GM18951 (cell line): Measurements from ENCODE around the gene SBF2.

Source experiments
- POLR2A ChIP-seq: IDR thresholded peaks from 4 replicates; pipeline ENCODE4 v1.6.1; 2011; ENCODE audit warnings: mild to moderate bottlenecking; ENCODE audit not compliant: insufficient read length, insufficient read depth; ENCODE audit errors: extremely low read depth
- in situ Hi-C: fragments of 300-500 bp; cut with MboI; formaldehyde crosslinking; loops from one replicate; pipeline ENCODE4 v1.12.0; 2022; ENCODE audit warnings: low sequenced_read_pairs, mixed read lengths, inconsistent platforms; ENCODE audit not compliant: unreplicated experiment

The SBF2 gene

DNA sequence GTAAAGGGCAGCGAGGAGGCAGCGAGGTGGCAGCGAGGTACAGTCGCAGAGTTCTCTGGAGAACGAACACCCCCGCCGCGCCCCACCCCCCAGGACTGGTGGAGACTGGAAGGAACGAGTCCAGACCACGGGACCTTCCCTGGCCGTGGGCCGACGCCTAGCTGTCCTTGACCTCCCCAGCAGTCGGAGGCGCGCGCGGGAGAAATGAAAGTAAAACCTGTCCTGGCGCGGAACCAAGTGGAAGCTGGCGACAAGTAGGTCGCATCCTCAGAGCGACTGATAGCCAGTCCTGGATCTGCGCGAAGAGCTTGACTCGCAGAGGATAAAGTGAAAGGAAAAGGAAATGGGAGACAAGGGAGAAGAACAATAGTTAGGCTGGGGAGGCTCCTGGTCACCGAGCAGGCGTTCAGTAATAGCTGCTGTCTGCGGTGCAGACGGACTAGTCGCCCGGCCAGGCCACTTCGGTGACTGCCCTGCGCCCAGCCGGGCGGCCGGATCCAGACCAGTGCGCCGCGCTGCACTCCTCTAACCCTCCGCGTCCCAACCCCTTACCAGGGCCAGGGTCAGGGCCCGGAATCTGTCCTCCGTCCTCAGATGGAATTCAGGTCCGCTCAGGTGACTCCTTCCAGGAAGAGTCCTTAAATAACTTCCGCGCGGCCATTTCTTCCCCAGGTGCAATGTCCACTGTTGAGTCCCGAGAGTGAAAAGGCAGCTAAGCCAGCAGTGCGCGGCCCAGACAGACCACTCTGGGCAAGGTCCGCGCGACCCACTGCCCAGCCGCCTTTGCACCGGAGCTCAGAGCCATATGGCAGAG, 8.9 kb upstream of the SBF2 start:
- in situ Hi-C loops = loop anchor here (25.0 kb wide), 1 partner anchor 541 kb away; no protein-coding TSS in a partner anchor
- TF ChIP-seq POLR2A = peak; percentile 20

DNA sequence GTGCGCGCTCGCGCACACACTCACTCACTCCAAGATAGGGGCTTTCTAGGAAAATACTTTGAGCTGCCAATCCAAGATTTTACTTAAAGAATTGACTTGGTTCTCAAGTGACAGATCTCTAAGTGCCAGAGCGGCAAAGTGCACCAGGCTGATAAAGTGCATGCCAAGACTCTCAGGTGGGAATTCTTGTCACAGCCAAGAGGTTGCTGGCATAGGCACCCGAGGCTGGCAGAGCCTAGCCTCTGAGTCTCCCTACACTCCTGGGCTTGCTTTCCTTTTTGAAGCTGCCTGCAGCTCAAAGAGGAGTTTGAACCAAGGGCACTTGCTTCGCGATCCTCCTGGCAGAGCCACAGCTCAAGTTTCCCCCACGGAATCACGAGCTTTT, 8.3 kb upstream of the SBF2 start:
- in situ Hi-C loops = loop anchor here (25.0 kb wide), 1 partner anchor 540 kb away; no protein-coding TSS in a partner anchor
- TF ChIP-seq POLR2A = no peak

DNA sequence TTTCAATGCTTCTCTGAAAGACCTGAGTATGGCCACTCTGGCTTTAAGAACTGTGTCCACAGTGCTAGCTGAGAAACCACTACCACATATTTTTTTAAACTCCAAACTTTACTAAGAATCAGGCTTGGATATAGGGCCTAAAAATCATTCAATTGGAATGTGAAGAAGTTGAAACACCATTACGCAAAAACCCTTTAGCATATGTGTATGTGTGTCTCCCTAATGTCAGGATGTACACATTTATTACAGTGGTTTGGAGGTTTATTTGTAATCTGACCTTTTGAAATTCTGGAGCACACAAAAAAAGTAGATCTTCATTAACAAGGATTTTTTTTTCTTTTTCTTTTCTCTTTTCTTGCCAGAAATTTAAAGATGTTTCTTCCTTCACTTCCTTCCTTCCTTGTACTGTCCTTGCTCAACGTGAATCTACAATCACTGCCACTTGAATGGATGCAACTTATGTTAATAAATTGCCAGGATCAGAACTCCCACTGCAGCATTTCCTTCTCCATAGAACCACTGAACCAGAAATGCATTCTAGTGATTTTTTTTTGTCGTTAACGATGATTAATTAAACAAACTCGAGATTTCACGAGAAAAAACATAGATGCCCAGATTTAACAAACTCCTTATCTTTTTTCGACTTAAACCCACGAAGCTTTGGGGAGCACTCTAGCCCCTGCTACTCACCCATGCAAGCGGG, 7.8 kb upstream of the SBF2 start:
- in situ Hi-C loops = loop anchor here (25.0 kb wide), 1 partner anchor 540 kb away; no protein-coding TSS in a partner anchor
- TF ChIP-seq POLR2A = no peak

DNA sequence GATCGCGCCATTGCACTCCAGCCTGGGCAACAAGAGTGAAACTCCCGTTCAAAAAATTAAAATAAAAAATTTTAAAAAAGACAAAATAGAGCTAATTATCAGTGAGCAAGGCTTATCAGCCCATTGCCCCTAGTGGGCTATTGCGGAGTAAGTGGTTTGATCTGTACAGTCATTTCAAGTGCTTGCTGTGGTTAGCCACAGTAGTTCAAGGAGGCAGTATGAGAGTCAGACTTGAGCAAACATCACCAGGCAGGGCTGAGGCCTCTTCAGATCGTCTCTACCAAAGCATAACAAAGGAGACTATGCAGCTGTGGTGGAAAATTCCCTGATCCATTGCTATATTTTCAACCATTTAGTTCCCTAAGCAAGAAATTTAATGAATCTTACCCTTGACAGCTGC, 4.3 kb upstream of the SBF2 start:
- in situ Hi-C loops = no loop called here
- TF ChIP-seq POLR2A = no peak

DNA sequence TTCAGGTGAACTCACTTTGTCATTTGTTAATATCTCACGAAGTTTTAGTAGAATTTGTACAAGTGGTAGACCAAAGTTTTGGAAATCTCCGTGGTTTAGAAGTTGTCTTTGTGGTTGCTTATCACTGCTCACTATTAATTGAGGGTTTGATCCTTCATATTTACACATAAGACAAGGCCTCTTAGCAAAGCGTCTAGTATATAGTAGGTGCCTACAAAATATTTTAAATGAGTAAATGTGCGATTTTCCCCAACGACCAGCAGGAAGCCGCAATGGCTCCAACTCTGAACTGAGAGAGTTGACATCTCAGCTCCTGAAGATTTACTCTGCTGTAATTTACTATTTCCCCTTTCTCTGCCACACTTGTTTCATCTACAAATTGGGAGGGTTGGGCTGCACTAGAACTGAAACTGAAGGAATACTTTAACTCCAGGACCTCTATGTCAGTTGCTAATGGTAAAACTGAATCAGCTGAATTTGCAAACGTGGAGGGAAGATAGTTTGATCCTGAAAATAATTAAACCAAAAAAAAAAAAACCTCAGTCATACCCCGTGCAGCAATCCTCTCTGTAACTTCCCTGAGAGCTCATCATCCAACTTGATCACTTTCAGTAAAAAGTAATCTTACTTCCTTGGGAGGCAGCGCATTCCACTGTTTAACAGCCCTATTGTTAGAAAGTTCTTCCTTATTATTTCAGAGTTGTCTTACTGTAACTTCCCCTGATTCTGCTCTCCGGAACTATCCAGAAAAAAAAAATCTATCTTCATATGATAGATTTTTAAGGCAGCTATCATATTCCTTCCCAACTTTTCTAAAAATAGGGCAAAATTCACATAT, 1.3 kb upstream of the SBF2 start:
- no peak for TF ChIP-seq POLR2A
- in situ Hi-C loops = no loop called here

DNA sequence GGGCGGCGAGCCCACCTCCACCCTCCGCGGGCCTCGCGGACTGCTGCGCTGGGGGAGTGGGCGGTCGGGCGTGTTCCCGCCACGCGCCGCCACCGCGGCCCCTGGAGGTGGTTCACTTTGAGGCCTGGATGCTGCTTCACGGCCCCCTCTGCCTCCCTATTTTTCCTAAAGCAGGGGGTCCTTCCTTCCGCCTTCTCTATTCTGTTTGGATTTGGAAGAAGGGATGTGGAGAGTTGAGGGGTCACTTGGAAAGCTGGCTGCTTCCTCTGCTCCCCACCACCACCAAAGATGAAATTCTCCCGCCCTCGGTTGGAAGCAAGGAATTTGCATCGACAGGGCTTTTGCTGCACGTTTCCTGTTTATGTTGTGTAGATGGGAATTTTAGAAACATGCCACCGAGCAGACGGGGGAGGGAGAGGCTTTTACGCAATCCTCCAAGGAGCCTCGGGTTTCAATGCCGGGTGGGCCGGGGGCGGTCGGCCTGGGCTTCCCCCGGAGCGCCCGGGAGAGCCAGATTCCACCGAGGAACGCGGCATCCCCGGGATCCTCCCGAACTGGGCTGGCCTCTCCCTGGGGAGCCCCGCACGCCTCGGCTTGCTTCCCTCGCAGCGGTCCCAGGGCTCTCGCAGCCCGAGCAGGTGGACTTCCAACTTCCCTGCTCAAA, 403 bp upstream of the SBF2 start:
- no peak for TF ChIP-seq POLR2A
- in situ Hi-C loops = no loop called here

DNA sequence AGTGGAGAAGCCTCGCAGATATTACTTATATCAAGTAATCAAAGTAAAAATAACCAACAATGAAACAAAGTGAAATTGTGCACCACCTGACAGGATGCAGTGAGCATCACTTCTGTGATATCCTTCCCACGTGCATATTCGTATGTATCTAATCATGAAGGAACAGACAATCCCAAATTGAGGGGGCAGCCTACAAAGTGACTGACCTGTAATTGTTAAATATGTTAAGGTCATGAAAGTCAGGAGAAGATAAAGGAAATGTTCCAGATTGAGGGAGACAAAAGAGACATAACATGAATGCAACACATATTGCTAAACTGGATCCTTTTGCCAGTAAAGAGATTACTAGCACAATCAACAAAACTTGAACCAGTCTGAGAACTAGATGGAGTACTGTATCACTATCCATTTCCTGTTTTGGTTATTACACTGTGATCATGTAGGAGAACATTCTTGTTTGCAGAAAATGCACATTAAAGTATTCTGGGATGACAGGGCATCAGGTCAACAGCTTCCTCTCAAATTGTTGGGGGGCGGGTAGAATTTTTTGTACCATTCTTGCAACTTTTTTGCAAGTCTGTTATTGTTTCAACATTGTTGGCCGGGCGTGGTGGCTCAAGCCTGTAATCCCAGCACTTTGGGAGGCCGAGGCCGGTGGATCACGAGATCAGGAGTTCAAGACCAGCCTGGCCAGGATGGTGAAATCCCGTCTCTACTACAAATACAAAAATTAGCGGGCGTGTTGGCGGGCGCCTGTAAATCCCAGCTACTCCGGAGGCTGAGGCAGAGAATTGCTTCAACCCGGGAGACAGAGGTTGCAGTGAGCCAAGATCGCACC, 2.0 kb downstream of the SBF2 start:
- TF ChIP-seq POLR2A = no peak
- in situ Hi-C loops = no loop called here

DNA sequence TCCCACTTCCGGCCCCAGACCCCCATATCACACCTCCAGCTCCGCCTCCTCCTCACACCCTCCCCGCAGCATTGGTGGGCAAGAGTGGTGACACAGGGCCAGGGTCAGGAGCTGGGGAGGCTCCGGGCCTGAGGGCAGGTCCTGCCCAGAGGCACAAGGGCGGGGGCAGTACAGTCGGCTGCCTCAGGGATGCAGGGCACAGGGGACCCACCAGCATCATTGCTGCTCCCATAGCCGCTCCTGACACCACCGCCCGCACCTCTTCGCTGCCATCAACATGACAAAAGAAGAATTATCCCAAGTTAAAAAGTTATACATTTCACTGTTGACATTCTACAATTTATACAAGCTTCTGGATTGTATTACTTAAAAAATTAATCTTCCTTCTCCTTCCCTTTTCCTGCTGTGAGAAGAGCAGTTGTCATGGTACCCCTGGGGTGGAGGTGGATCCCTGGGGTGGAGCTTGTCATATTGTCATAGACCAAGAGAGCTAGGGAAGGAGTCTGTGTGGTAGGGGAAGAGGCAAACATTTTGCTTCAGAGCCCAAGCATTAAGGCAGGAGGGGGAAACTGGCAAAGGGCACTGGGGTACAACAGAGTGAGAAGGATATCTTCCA, 4.1 kb downstream of the SBF2 start:
- in situ Hi-C loops = no loop called here
- no peak for TF ChIP-seq POLR2A

DNA sequence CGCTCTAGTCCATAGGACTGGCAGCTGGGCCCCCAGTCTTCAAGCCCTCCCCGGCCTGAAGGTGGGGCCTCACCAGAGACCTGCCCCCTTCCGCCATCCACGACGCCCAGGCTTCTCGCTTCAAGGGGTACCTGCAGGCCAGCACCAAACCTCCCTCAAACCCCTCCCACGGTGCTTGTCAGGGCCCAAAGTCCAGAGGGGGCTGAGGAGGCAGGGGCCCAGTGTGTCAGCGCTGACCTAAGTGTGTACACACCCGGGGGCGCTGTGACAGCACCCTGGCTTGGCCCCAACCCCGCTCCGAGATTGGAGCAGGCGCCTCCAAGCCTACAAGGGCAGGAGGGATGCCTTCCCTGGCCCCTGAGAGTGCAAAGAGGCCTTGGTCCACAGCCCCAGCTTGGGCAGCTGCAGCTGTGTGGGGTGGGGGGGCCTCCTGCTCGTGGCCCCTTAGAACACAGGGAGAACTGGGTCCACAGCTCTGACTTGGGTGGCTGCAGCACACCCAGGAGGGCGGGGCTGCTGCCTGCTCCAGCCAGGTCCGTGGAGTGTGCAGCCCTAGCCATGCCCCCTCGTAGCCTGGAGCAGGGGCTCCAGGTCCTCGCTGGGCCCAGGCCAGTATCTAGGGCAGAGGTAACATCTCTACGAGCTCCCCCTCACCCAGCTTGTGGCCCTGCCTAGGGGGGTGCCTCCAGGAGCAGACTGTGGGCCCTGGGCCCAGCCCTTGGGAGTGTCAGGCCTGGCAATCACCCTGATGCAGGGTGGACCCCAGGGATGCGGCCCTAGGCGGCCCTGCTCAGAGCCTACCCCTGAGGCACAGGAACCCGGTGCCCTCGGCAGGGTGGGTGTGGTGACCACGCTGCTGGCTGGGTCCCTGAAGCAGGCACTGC, 4.9 kb downstream of the SBF2 start:
- in situ Hi-C loops = no loop called here

DNA sequence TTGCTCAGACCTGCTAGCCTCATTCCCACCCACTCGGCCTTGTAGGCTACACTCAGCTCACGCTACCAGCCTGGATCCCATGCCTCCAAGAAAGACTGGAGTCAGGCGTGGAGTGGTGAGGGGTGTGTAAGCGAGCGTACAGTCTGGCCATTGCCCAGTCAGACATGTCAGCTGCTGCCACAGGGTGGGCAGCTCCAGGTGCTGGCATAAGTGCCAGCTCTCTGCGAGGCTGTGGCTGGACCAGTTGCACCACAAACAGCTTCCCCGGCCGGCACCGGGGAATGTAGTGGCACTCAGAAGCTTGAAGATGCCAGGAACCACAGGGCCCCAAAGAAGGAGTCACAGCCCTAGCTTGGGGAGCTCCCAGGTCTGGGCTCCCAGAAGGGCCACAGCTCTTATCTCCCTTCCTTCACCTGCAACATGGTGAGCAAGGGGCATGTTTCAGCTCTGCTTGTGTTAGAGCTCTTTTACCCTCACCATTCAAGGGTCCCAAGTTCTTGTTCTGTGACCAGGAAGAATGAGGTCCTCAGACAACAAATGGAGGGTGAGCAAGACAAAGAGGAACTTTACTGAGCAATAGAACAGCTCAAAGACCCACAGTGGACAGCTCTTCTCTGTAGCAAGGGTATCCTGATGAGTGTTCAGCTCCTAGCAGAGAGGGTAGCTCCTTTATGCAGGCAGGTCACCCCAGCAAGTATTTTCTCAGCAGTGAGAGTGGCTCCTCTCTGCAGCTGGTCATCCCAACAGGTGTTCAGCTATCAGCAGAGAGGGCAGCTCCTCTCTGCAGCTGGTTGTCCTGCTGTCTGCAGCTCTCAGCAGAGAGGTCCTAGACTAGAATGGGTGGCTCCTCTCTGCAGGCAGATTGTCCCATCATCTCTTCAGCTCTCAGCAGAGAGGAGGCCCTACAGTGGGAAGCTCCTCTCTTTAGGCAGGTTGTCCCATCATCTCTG, 6.0 kb downstream of the SBF2 start:
- in situ Hi-C loops = no loop called here
- TF ChIP-seq POLR2A = no peak

More for the DNA sequence above, 4.9 kb downstream of the SBF2 start:
- TF ChIP-seq POLR2A = no peak
